NCI-H446 treated with DMSO at 0.1 percent for 48 hours (cell line): ENCODE data around the gene BCL11A.

Experiments used
- DNase-seq: peaks from one replicate; lab custom pipeline; 2025; lab: John Stamatoyannopoulos, UW

The BCL11A gene

GRCh38 chr2:60553495-60554073 lies at the start of gene BCL11A:
TSS of gene BCL11A (minus strand) at chr2:60553654. CDS start at chr2:60553270, 384 bp downstream.
- DNase-seq: peak; percentile 89

GRCh38 chr2:60602828-60603532 lies 49.5 kb upstream of the BCL11A start:
- DNase-seq: no peak

GRCh38 chr2:60602388-60602787 lies 48.9 kb upstream of the BCL11A start:
- no peak for DNase-seq

DNA sequence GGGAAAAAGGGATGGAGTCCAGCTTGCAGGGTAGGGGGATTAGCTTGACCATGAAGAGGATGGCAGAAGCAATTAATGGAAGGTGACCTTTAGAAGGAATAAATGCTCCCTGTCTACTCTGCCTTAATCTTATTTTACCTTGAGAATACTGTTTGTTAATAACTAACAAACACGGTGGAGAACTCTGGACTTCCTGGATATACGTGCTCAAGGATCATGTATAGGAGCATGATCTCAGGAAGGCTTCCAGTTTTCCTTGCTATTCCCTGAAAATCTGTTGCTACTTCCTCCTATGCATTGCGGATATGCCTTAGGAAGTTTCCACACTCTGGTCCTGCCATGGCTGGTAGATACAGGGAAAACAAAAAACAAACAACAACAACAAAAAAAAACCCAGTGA lies 44.8 kb upstream of the BCL11A start:
- no peak for DNase-seq

GRCh38 chr2:60597346-60597745 lies 43.9 kb upstream of the BCL11A start:
- no peak for DNase-seq

GRCh38 chr2:60596411-60596810 lies 43.0 kb upstream of the BCL11A start:
- DNase-seq: no peak

DNA sequence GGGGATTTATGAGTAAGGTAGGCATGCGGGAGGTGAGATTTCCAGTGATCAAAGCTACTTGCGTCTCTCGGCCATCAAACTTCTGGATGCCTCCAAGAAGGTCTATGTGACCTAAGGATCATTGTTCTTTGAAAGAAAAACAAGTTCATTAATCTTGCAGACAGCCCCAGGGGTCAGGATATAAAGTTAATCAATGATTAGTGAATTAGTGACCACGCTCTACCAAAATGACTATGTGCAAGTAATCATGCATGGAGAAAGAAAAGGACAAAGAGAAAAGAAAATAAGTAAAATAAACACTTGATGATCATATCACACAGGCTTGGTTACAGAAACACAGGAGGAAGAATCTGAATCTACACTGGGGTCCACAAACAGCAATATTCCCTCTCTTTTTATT lies 42.5 kb upstream of the BCL11A start:
- DNase-seq: no peak

DNA sequence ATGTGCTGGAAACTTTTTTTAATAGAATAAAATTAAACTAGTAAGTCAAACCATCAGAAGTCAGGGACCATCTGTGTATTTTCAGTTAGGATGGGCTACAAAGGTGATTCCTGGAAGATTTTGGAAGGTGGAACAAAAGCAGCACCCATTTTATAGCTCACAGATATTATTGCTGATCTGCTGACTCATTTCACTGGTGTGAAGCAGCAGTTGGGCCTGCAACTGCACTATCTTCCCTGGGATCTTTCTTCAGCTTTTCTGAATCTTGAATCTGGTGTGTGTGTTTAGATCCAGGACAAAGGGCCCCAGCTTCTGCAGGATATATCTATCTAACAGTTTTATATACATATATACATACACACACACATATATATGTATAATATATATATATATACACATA lies 35.6 kb upstream of the BCL11A start:
- no peak for DNase-seq

DNA sequence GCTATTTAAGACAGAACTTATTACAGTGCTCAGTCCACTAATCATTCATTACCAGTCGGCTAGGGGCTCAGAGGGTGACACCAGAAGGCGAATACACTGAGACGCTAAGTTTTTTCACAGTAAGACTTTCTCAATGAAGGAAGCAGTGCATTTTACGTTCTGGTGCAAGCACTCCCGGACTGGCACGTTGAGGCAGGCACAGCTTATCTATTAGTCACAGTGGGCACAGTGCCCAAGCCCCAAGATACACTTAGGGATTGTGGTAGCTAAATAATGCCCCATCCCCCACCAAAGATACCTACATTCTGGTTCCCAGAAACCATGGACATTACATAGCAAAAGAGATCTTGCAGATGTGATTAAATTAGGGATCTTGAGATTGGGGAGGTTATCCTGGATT lies 32.6 kb upstream of the BCL11A start:
- DNase-seq: no peak

GRCh38 chr2:60585276-60585675 lies 31.8 kb upstream of the BCL11A start:
- DNase-seq: no peak

GRCh38 chr2:60583604-60584003 lies 30.1 kb upstream of the BCL11A start:
- DNase-seq: no peak

DNA sequence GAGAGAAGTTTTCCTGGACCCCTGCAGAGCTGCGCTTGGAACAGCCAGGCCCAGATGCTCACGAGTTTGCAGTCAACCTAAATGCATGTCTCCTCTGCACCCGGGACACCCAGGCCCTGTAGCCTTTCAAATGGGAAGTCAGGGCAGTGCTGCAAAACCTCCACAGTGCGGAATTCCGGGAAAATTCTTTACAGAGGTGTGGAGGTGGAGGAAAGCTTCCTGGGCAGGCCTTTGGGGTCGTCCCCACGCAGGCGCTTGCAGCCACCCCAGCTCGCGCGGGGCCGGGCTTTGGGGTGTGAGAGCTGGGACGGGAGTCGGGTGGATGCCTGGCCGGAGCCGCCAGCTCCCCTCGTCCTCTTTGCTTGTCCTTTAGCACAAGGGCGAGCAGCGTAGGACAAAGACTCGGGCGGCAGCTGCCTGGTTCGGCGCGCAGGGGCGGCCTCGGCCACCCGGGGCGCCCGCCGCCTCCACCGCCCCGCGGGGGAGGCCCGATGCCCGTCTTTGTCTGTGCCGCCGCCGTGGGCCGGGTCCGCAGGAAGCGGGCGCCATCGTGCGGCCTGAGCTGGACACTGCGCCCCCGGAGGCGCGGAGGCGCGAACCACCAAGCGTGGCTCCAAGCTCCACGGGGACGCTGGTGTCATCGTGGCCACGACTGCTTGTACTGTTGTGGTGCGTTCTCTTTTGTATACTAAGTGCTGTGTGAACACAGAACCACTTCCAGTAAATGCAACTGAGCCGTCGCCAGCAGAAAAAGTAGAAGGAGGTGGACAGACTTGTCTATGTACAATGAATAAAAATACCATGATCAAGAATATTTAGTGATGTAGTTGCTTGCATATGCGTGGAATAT lies 28.2 kb upstream of the BCL11A start:
- peak; percentile 26 for DNase-seq

GRCh38 chr2:60577682-60578283 lies 24.3 kb upstream of the BCL11A start:
- no peak for DNase-seq

GRCh38 chr2:60573251-60573650 lies 19.8 kb upstream of the BCL11A start:
- DNase-seq: no peak

- DNase-seq: no peak
Observed at GRCh38 chr2:60570251-60570650, 16.8 kb upstream of the BCL11A start.

DNA sequence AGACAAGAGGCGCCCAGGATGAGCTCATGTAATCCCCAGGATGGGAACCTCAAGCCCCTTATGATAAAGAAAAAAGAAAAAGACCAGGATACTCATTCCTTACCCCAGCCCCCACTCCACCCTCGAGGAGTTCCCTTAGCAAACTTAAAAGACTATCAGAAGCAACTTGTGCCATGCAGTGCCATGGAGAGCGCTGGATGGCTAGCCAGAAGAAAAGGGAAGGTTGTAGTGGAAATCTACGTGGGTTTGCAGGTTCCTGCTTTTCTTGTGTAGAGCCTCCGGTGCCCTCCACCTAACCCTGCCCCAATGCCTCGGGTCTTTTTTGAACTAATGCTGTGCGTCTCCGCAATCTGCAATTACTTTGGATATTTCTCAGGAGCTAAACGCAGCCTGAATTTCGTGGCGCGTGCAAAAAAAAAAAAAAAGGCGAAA lies 16.2 kb upstream of the BCL11A start:
- DNase-seq: no peak

- no peak for DNase-seq
Observed at GRCh38 chr2:60567919-60568768, 14.7 kb upstream of the BCL11A start.

GRCh38 chr2:60567096-60567495 lies 13.6 kb upstream of the BCL11A start:
- DNase-seq: no peak

DNA sequence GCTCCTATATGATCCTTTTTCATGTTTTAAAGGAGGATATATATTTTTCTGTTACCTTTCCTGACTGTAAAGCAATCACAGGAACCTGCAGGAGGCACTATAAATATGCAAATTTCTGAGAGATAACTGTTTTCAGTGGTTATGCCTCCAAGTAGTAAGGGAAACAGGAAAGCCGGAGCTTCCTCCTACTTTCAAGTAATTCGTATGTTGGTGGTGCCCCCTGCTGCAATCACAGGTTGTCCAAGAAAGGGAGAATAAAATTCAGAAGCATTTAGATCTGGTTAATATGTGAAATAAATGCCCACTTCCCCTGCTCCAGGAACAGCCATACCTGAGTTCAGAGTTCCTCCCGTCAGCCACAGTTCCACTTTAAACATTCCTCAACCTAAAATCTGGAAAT lies 12.0 kb upstream of the BCL11A start:
- DNase-seq: no peak

DNA sequence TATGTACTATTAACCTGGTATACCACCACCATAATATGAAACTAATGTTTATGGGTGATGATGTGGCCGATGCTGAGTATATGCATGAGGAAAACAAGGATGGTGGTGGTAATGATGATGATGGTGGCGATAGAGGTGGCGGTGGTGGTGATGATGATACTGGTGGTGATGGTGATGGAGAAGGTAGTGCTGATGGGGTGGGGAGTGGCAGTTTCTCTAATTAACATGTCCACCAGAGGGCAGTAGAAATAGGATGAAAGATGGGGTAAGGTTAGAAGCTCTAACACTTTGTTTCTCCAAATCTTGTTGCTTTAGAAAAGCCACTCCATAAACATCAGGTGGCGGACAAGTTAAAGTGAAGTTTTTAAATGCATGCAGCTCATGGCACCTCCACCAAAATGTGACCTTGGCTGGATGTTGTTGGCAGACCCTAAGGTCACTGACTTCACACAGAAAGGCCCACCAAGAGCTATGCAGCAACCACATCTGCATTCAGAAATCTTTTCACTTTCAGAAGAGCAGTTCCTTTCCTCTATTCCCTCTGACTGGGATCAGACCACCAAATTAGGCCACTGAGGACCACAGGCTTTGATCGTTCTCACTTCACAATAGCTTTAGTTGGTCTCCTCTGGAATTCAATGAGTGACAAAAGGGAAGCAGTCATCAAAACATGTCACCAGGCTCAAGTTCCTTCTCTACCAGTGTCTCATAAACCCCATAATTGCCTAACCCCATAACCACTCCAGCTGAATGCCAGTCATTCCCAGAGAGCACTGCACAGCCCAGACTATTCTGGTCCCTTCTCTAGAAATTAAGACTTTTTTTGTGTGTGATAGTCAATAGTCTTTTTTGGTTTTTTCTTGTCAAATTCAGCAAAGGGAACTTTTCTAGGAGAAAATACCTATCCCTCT lies 7.5 kb upstream of the BCL11A start:
- DNase-seq: no peak

DNA sequence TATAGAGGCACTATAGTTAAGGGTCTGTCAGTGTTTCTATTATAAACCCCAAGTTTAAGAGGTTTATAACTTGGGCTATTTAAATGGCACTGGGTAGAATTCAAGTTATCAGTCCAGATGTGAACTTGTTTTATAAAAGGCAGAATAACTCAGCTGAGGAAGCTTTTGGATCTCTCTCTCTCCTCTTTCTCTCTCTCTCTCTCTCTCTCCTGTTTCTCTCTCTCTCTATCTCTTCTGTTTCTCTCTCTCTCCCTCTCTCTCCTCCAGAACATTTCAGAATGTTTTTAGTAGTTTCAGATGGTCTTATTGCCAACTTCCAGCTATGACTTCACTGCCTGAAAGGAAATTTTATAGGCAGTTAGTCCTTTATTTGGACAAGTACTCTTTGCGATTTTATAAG lies 6.4 kb upstream of the BCL11A start:
- no peak for DNase-seq
